Measurements from ENCODE around the gene ANGPTL2. TPM values are rescaled to one million over a fixed set of nuclear protein-coding genes. Genes with fewer than 3 reads are reported as not detected.

Gene ANGPTL2
- total RNA-seq, 1 donor from 2014 or later, result 1.1 TPM

GRCh38 chr9:127154390-127155191 is 32.2 kb upstream of the ANGPTL2 start:
- H3K4me3 ChIP-seq (ENCODE audit: low read depth, low read length), result no peak overlapping the region
- no peak for TF ChIP-seq CTCF (conservative IDR thresholded peaks at IDR 0.05; ENCODE audit: low read depth, low read length)
- no peak for DNase-seq (ENCODE audit: low read depth)

GRCh38 chr9:127154003-127154389 is 31.6 kb upstream of the ANGPTL2 start:
- no peak for TF ChIP-seq CTCF (conservative IDR thresholded peaks at IDR 0.05; ENCODE audit: low read depth, low read length)
- no peak for DNase-seq (ENCODE audit: low read depth)
- no peak overlapping the region for H3K4me3 ChIP-seq (ENCODE audit: low read depth, low read length)

- no peak overlapping the region for H3K4me3 ChIP-seq (ENCODE audit: low read depth, low read length)
- no peak for TF ChIP-seq CTCF (conservative IDR thresholded peaks at IDR 0.05; ENCODE audit: low read depth, low read length)
- DNase-seq (ENCODE audit: low read depth), result no peak
Observed at GRCh38 chr9:127153501-127153900, 31.1 kb upstream of the ANGPTL2 start.

- no peak for TF ChIP-seq CTCF (conservative IDR thresholded peaks at IDR 0.05; ENCODE audit: low read depth, low read length)
- no peak overlapping the region for H3K4me3 ChIP-seq (ENCODE audit: low read depth, low read length)
- no peak for DNase-seq (ENCODE audit: low read depth)
Observed at GRCh38 chr9:127149463-127150390, 27.3 kb upstream of the ANGPTL2 start.

- H3K4me3 ChIP-seq (ENCODE audit: low read depth, low read length), result no peak overlapping the region
- no peak for DNase-seq (ENCODE audit: low read depth)
- no peak for TF ChIP-seq CTCF (conservative IDR thresholded peaks at IDR 0.05; ENCODE audit: low read depth, low read length)
Observed at GRCh38 chr9:127149010-127149409, 26.6 kb upstream of the ANGPTL2 start.

- no peak for TF ChIP-seq CTCF (conservative IDR thresholded peaks at IDR 0.05; ENCODE audit: low read depth, low read length)
- DNase-seq (ENCODE audit: low read depth), result no peak
- no peak overlapping the region for H3K4me3 ChIP-seq (ENCODE audit: low read depth, low read length)
Observed at GRCh38 chr9:127148014-127148413, 25.6 kb upstream of the ANGPTL2 start.

All from epithelial cell of proximal tubule (primary cell).